ENCODE measurements around the gene SLC25A11.

The SLC25A11 gene

DNA sequence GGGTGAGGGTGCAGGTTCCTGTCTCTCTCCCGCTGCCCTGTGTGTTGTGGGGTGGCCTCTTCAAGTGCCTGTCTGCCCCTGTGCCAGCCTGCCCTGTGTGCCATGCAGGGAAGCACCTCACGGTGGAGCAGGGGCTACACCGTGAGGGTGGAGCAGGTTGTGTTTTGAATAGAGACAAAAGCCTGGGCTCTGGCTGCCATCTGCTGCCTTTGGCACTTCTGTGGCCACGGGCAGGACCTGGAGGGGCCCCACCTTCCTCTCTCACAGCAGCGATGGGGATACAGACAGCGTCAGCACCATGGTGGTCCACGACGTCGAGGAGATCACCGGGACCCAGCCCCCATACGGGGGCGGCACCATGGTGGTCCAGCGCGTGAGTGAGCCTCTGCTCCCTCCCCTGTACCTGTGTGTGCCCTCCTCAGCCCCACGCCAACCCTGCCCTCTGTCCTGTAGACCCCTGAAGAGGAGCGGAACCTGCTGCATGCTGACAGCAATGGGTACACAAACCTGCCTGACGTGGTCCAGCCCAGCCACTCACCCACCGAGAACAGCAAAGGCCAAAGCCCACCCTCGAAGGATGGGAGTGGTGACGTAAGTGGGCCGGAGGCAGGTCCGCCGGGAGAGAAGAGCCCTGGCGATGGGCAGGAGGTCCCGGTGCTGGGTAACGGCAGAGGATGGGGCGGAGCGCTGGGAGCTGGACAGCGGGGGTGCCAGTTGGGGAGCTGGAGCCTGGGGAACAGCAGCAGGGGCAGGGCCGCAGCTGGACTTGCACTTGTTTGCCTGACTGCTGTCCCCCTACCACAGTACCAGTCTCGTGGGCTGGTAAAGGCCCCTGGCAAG, 45.9 kb downstream of the SLC25A11 start:
- no peak overlapping the region for H3K4me3 ChIP-seq (replicated peaks; ENCODE audit: low read depth, low read length)
- TF ChIP-seq, protein P1, sequence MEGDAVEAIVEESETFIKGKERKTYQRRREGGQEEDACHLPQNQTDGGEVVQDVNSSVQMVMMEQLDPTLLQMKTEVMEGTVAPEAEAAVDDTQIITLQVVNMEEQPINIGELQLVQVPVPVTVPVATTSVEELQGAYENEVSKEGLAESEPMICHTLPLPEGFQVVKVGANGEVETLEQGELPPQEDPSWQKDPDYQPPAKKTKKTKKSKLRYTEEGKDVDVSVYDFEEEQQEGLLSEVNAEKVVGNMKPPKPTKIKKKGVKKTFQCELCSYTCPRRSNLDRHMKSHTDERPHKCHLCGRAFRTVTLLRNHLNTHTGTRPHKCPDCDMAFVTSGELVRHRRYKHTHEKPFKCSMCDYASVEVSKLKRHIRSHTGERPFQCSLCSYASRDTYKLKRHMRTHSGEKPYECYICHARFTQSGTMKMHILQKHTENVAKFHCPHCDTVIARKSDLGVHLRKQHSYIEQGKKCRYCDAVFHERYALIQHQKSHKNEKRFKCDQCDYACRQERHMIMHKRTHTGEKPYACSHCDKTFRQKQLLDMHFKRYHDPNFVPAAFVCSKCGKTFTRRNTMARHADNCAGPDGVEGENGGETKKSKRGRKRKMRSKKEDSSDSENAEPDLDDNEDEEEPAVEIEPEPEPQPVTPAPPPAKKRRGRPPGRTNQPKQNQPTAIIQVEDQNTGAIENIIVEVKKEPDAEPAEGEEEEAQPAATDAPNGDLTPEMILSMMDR (IDR thresholded peaks at IDR 0.05; ENCODE audit: low read depth, low read length, missing control alignments) = no peak
- no peak for DNase-seq (ENCODE audit: extremely low read depth, low read depth)

DNA sequence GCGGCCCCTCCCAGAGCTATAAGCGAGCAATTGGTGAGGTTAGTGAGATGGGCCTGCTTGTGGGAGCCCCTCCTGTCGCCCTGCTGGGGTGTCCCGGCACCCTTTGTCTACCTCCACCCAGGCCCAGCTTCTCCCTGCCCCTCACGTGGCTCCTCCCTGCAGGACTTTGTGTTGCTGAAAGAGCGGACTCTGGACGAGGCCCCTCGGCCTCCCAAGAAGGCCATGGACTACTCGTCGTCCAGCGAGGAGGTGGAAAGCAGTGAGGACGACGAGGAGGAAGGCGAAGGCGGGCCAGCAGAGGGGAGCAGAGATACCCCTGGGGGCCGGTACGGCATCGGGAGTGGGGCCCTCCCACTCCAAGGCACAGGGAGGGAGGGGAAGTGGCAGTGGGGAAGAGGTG, 46.6 kb downstream of the SLC25A11 start:
- H3K4me3 ChIP-seq (replicated peaks; ENCODE audit: low read depth, low read length) = no peak overlapping the region
- DNase-seq (ENCODE audit: extremely low read depth, low read depth) = no peak
- TF ChIP-seq, protein P1 (IDR thresholded peaks at IDR 0.05; ENCODE audit: low read depth, low read length, missing control alignments) = no peak

DNA sequence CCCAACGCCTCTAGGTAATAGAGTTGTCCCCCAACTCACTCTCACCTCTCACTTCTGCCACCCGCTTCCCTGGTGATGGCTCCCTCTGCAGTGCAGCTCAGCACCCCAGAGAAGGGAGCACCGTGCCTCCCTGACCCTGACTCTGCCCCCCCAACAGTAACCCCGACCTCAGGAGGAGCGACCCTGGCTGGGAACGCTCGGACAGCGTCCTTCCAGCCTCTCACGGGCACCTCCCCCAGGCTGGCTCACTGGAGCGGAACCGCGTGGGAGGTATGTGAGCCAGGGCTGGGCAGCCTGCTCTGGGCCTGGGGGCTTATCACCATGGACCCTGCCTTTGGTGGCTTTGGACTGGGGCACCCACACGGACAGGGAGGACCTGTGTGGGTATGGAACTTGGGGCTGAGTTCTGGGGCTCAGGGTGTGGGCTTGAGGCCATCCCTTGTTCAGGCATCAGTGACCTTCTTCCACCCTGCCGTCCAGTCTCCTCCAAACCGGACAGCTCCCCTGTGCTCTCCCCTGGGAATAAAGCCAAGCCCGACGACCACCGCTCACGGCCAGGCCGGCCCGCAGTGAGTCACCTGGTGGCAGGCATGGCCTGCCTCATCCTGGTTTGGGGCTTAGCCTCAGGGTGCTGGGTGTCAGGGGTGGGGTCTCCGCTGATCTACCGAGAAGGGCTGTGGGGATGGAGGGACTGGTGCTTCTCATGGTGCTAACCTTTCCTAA, 47.2 kb downstream of the SLC25A11 start:
- no peak for DNase-seq (ENCODE audit: extremely low read depth, low read depth)
- no peak overlapping the region for H3K4me3 ChIP-seq (replicated peaks; ENCODE audit: low read depth, low read length)
- TF ChIP-seq, protein P1 (IDR thresholded peaks at IDR 0.05; ENCODE audit: low read depth, low read length, missing control alignments) = no peak

DNA sequence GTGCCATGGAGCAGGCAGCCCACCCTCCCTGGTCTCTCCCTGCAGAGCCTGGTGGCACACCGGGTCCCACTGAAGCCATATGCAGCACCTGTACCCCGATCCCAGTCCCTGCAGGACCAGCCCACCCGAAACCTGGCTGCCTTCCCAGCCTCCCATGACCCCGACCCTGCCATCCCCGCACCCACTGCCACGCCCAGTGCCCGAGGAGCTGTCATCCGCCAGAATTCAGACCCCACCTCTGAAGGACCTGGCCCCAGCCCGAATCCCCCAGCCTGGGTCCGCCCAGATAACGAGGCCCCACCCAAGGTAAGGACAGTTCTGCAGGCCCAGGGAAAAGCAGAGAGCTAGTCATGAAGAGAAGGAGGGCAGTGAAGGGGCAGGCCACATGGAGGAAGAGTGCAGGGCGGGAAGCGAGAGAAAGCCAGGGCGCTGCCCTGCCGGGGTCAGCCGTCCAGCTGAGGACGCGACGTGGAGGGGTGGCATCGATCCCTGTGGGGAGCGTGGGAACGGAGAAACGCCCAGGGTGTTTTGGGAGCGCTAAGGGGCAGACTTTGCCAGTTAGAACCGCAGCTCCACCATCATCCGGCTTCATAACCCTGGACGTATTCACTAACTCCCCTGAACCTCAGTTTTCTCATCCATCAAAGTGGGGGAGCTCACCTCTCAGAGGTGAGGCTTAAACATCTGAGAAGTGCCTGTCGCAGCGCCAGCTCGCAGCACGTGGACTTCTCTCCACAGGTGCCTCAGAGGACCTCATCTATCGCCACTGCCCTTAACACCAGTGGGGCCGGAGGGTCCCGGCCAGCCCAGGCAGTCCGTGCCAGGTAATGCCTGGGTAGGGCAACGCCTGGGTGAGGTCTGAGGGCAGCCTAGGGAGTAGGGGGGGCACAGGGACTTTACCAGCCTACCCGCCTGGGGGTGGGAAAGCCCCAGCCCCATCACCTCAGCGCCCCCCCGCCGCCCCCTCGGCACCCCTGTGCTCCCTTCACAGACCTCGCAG, 48.1 kb downstream of the SLC25A11 start:
- no peak overlapping the region for H3K4me3 ChIP-seq (replicated peaks; ENCODE audit: low read depth, low read length)
- TF ChIP-seq, protein P1 (IDR thresholded peaks at IDR 0.05; ENCODE audit: low read depth, low read length, missing control alignments) = no peak
- DNase-seq (ENCODE audit: extremely low read depth, low read depth) = no peak

DNA sequence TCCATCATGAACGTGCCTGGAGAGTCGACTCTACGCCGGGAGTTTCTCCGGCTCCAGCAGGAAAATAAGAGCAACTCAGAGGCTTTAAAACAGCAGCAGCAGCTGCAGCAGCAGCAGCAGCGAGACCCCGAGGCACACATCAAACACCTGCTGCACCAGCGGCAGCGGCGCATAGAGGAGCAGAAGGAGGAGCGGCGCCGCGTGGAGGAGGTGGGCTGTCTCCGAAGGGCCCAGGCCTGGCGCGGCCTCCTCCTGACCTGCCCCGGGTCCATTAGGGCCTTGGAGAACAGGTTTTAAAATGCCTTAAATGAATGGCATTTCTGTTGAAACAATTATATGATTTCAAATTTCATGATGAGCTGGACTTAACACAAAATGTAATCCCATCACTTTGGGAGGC, 52.3 kb downstream of the SLC25A11 start:
- H3K4me3 ChIP-seq (replicated peaks; ENCODE audit: low read depth, low read length) = no peak overlapping the region
- TF ChIP-seq, protein P1 (IDR thresholded peaks at IDR 0.05; ENCODE audit: low read depth, low read length, missing control alignments) = no peak
- no peak for DNase-seq (ENCODE audit: extremely low read depth, low read depth)

Measured in HFF-Myc (cell line).